ENCODE results near the gene ZNF76.

DNA sequence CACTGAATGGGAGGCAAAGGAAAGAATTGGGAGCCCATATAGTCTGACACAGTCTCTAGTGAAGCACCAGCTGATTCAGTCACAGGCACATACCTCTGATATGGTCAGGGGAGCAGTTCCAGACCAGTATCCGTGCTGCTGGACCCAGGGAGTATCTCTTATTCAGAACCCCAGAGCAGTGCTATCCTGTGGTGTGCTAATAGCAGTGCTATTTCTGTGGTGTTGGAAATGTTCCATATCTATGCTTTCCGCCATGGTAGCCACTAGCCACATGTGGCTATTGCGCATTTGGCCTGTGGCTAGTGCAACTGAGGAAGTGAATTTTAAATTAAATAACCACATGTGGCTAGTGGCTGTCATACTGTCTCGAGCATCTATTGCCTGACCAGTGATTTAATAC, 34.8 kb upstream of the ZNF76 start:
- TF ChIP-seq, protein P1, sequence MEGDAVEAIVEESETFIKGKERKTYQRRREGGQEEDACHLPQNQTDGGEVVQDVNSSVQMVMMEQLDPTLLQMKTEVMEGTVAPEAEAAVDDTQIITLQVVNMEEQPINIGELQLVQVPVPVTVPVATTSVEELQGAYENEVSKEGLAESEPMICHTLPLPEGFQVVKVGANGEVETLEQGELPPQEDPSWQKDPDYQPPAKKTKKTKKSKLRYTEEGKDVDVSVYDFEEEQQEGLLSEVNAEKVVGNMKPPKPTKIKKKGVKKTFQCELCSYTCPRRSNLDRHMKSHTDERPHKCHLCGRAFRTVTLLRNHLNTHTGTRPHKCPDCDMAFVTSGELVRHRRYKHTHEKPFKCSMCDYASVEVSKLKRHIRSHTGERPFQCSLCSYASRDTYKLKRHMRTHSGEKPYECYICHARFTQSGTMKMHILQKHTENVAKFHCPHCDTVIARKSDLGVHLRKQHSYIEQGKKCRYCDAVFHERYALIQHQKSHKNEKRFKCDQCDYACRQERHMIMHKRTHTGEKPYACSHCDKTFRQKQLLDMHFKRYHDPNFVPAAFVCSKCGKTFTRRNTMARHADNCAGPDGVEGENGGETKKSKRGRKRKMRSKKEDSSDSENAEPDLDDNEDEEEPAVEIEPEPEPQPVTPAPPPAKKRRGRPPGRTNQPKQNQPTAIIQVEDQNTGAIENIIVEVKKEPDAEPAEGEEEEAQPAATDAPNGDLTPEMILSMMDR (IDR thresholded peaks at IDR 0.05; ENCODE audit: low read length): no peak
- TF ChIP-seq EZH2phosphoT487 (IDR thresholded peaks at IDR 0.05; ENCODE audit: low read length) (no peak), EZH2 (optimal IDR thresholded peaks at IDR 0.05; ENCODE audit: low read depth, low read length) (no peak)

All from MM.1S (cell line).